HG03159 (cell line): Measurements from ENCODE around the gene NEGR1.

Experiments used
- ATAC-seq: cut with Tn5 transposase; IDR thresholded peaks from one replicate; pipeline ENCODE4 v1.9.1; 2021; ENCODE audit warnings: mild to moderate bottlenecking, moderate library complexity; ENCODE audit not compliant: unreplicated experiment

Gene NEGR1

DNA sequence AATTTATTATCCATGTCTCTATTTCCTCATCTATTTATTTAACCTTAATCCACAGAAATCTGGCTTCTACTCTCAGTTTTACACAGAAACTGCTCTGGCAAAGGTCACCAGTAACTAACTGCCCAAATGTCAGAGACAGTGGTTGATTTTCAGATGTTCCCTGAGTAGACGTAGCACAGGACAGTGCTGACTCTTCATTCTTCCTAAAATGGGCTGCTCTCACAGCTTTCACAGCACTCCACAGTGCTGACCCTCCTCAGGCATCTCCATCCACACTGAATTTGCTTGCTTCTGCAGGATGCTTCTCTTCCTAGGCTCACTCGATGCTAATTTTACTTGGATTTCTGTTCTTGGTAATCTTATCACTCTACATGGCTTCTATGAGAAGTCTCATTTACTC lies 693.3 kb downstream of the NEGR1 start:
- ATAC-seq = no peak

DNA sequence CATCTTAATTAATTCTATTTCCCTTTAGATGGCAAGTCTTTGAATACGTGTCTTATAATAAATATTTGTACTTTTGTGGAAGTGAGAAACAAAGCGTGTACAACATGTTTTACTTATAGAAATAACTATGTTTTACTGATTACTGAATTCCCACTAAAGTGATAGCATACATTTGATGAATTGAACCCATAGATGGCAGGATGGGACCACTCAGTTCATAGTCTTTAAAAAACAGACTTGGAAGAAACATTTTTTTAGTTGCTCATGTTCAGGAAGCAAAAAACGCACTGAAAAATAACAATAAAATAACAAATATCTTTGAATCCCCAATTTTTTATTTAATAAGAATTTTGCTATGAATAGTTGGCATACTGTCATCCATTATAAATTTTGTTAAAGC lies 694.4 kb downstream of the NEGR1 start:
- ATAC-seq = no peak

DNA sequence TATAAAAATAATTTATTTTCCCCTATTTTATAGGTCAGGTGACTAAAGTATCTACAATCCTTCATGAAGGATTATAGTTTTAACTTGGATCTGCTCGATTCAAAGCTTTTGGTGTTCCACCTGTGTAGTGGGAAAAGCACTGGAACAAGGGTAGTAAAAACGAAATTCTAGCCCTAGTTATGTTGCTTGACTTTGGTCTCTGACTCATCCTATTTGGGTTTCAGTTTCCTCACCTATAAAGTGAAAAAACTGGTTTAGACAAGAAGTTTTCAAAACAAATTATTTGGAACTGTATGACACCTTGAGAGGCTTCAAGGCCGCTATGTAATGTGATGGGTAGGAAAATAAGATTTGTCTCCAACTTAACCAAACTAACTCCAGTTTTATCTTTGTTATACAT lies 696.3 kb downstream of the NEGR1 start:
- peak; percentile 52 for ATAC-seq

DNA sequence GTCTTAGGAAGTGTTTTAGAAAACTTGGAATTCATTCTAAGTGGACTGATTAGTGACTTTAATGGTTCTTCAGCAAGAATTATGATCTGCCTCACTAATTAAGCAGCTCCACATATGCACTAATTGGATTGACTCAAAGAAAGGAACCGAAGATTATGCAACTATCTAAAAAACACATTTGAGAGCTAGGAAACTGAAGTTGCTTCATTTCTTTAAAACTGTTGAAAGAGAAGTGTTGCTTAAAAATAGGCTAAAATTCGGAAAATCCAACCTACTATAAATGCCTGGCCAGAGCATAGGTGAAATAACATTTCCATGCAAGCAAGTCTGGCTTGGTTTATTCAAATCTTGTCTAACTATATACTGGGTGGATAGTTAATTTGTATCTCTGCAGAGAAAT lies 698.6 kb downstream of the NEGR1 start:
- no peak for ATAC-seq

DNA sequence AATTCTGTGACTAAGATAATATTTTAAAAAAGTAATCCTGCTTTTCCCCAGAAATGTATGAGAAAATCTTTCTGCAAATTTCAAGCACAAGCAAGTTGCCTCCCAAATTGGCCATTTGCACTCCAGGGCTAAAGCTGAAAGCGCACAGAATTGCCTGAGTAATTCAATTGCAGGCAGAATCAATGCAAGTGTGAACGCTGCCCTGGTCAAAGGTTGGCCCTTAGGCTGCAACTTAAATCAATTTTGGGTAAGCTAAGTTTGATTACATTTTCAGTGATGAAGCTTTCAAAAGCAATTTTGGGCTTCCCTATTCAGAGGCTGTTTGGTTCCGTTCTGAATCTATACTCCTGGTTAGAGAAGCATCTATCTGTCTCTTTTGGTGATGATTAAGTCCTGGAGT lies 699.7 kb downstream of the NEGR1 start:
- no peak for ATAC-seq

DNA sequence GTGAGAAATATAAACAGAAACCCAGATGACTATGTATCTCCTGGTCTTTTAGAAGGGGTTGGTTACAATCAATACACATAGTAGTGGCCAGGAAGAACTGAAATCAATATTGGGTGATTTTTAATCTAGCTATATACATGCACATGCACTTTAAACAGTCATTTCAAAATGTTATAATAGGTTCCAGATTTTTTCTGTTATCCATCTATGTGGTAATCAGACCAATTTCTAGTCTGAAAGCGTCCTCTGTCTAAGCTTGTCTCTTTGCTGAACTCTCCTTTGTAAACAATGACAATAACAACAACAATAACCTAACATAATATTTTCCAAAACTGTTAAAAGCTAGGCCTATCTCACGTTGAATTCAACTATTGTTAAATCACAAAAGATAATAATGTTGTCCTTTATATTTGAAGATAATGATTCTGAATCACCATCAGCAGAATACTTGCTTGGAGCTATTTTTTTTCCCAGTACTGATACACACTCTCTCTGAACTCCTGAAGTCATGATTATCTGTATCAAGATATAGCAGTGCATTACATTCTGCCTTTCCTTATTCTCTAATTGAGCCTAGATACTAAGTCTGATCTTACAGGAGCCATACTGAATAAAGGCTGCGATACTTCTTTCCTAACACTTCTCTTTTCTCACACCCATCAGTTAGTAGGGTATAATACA lies 704.7 kb downstream of the NEGR1 start:
- no peak for ATAC-seq

DNA sequence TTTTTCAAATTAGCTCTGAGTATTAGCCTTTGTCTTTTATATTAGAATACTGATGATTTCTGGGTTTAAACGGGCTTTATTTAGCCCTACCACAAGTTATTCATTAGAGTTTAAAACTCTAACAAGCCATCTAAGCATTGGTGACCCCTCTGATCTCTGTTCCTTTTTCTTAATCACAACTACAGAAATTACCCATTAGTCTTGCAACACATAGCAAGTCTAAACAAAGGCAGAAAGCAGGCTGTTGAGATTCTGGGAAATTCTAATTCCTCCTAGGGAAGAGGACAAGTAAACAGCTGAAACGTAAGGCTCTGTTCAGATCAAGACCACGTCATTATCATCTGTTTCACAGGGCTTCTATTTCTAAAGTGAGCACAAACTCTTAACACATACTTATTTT lies 710.3 kb downstream of the NEGR1 start:
- ATAC-seq = peak; percentile 70

DNA sequence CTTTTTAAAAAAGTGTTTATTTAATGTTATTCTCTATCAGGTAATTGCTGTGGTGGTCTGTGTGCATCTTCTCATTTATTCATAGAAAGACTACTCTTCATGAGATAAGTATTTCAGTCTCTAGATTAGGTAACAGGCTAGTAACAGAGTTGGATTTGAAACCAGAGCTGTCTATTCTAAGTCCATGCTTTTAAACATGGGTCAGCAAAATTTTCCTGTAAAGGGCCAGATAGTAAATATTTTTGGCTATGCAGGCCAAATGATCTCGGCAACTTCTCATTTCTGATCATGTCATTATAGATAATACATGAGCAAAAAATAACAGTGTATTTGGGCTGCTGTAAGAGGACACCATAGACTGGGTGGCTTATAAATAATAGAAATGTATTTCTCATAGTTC lies 715.9 kb downstream of the NEGR1 start:
- ATAC-seq = no peak

DNA sequence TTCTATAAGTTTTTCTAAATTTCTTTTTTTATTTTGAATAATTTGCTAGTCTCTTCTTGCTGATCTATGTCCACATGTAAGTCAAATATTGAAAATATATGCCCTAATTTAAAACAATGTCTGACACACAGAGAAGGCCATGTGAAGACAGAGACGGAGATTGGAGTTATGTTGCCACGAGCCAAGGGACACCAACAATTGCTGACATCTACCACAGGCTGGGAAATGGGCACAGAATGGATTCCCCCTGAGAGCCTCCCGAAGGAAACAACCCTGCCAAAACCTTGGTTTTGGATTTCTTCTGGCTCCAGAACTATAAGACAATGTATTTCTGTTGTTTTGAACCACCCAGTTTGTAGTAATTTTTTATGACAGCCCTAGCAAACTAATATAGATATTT lies 716.5 kb downstream of the NEGR1 start:
- ATAC-seq = no peak

DNA sequence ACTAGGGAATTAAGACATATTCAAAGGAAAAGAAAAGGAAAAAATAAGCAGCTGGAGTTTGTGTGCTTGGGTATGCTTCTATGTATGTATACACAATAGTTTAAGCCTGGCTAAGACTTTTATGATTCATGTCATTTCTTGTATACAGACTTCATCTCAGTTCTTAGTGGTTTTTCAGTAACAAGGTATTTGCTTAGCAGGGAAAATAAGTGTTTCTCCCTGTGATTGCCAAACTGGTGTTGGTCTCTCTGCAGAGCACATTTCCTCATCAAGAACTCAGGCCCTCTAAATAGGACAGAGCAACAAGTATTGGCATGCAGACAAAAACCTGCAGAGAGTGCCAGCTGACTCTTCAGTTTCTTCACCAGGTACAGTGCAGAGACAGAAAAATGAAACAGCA lies 717.1 kb downstream of the NEGR1 start:
- no peak for ATAC-seq

DNA sequence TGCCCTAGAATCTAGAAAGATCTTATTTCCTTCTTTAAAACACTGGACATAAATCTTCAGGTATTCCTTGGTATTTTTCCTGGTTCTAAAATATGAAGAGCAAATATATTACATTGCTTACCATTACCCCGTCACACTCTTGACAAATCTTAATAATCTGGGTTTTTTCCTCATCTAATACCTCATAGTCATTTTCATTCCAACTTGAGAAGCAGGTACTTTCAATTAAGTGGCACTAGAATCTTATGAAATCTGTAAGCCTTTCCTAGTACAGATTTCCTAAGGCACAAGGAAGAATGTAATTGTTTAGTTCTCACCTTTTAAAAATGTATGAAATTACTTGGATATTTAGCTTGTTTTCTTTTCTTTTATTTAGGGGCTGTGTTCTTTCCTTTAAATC lies 720.0 kb downstream of the NEGR1 start:
- ATAC-seq = no peak

DNA sequence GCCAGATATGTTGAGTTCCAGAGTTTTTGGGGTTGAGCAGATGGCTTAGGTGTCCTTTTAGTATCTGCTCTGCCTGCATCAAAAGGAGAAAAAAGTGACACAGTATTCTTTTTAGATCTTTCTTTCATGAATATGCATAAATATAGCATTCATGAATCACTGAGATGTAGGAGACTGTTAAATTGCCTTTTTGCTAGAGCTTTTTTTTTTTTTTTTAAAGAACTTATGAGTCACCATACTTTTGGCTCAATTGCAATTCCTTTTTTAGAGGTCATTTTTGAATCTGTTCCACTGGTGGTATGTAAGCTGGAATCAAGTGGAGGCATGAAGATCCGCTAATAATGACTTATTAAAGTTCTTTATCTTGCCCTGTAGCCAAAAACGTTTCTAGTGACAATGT lies 720.6 kb downstream of the NEGR1 start:
- no peak for ATAC-seq

DNA sequence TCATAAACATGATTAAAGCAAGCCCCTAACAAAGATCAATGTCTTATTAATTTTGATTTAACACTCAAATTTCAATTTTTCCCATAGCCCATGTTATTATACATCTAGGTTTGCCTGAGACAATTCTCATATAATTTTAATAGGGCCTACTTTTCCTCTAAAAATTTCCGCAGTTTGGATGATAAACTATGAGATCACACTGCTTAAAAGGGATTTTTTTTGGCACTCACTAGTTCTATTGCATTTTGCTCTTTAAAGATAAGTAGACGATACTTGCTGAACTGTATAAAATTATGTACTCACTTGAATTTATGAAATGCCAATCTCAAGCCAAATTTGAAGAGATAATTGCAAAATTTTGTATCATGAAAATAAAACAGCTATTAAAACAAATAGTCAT lies 721.1 kb downstream of the NEGR1 start:
- no peak for ATAC-seq

DNA sequence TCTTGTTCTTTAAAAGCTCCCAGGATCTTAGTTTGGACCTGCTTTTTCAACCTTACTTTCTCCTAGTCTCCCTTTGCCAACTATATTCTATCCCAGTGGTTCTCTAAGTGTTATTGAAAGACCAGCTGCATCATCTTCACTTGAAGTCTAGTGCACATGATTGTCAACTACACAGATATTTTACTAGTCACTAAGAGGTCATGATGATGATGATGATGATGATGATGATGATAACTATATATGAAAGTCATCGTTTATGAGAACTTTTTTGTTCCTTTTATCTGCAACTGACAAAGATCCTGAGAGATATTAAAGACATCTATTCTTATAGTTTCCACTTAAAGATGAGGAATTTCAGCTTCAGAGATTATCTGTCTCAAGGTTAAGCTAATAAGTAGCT lies 722.5 kb downstream of the NEGR1 start:
- no peak for ATAC-seq

DNA sequence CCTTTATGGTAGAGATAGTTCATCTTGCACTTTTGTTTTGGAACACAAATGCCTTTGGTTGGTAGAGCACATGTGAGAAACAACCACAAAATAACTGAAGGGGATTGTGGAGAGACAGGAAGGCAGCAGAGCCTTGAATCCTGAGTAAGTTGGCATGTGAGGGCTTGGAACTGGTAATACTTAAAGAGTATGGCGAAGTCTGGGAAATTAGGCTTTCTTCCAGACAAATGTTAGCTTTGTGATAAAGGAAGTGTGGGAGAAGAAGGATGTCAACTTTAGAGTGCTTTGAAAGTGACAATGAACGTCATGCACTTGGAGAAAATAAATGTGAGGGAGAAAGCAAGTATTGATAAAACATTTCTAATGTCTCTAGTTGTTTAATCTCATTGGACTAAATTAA lies 725.2 kb downstream of the NEGR1 start:
- no peak for ATAC-seq

DNA sequence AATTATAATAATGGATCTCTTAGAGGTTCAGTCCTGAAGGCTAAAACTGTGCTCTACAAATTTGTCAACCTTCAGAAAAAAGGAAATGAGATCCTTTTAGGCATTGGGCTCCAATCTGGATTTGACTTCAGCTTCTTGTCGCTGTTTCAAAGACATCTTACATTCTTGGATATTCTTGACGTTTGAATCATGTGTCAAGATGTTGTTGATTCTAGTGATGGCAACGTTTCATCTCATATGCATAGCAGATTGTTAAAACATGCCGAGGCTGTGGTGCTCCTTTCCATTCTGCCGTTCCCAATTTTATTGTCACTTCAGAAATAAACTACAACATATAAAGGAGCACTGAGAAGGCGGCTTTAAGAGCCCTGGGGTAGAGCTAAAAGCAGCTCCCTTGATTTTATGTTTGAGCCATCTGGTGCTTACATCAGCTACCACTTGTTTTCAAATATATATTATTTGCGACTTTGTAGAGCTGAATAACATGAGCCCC lies 733.9 kb downstream of the NEGR1 start:
- no peak for ATAC-seq

DNA sequence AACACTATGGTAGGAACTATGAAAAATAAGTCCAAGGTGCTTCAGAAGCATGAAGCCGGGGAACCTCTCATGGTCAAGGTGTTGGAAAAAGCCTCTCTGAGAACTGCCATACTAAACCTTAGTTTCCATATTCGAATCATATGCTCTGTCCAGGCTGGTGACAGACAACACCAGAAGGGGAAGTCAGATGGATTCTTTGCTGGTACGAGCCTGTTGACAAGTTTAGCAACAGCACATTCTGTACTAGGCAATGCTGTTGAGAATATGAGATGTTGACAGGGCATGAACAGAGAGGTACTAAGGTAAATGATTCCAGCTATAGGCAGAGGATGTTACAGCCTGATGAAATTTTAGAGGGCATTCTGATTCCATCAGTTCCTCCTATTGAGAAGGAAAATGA lies 740.2 kb downstream of the NEGR1 start:
- ATAC-seq = no peak

DNA sequence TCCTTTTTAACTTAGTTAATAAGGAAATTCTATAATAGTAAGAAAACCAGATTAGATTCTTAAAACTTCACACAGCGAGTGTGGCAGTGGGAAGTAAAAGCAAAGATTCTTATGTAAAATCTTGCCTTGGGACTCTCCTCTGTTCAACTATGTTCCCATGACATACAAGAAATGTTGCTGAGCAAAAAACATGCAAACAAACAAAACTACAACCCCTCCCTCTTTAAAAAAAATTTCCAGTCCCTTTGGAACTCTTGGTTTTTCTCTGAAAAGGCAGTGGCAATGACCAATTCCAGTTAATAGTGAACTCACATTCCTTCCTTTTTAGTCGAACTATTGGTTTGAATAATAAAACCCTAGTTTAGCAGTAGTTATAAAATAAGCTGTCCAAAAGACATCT lies 748.4 kb downstream of the NEGR1 start:
- no peak for ATAC-seq

DNA sequence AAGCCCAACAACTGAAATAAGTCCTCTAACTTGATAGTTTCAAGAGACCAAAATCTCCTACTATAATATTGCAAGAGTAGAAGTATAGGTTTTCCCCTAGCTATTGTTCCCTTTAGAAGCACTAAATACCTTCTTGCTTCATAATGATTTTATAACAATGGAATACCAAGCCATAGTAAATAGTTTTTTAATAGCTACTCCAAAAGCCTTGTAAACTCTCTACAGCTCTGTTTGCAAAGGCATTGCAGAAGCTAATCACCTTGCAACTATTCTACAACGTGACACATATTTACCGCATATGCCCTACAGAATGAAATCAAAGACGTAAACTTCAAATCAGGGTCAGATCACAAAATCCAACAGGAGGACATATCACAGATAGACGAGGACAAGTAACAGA lies 750.0 kb downstream of the NEGR1 start:
- no peak for ATAC-seq

DNA sequence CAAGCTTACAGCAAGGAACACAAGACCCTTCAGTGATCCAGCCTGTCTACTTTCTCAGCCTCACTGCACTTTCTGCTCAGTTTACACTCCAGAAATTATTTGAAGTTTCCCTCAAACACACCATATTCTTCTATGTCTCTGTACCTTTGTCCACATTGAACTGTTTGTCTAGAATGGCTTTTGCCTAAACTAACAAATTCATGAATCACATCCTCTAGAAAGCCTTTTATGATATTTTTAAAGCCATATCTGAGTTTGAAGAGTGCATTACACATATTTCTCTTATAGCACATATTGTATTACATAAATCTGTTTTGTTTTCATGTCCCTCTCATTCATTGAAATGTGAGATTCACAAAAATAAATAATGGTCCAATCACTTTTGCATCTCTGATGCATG lies 755.5 kb downstream of the NEGR1 start:
- ATAC-seq = no peak

DNA sequence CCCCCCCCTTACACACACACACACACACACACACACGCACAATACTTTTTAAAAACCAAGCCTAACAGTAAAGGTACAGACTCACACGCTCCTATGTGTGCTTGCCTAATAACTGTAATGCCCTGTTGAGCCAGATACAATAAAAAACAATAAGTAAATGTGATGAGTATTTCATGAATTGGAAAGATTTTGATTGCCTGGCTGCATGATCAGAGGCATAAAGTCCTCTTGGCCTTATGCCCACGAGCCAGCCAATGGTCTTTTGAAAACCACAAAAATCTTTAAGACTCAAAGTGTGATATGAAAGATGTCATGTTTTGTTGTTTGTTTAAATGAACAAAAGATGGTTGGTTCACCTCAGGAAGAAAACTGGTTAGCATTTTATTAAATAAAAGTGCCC lies 759.6 kb downstream of the NEGR1 start:
- ATAC-seq = no peak

DNA sequence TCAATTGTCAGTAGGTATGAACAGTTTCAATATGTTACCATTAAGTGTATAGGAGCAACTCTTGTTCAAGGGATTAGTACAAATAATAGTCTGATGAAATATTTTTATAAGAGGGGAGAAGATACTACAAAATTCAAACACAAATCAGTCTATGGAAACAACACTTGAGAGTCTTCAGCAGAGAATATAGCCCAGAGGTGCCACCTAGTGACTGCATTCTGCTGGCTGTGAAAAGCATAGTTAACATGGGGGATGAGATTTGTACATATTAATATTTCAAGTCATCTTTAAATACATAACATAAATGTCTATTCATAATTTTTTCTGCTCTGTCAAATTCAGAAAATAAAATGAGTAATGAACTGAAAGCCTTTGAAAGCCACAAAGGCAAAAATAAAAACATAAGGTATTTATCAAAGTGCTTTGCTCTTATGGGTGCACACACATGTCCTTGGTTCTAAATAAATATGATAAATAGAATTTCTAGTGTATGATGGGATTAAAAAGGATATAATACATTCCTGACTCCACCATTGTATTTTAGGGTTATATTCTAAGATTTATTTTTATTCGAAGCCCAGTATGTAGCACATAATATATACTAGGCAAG lies 760.6 kb downstream of the NEGR1 start:
- ATAC-seq = peak; percentile 58

DNA sequence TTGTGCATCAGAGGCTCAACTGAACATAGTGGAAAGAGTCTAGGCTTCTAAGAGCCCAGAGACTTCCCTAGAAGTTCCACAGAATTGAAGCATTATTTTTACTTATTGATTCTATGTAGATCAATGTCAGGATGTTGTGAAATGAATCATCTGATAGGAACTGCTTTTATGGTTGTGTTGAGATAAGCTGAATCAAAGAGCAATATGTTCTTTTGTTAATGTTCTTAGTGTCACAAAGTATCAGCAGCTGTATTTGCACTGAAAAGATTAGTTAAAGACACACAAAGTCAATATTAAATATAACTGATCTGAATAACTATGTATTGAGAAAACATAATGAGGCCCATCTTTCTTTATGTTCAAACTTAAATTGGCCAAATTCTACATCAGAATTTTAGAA lies 770.8 kb downstream of the NEGR1 start:
- ATAC-seq = no peak
